GM12878 (cell line): ENCODE data around the gene EPHB2. TPM values are rescaled to one million over a fixed set of nuclear protein-coding genes. Genes with fewer than 3 reads are reported as not detected.

Source experiments
- ATAC-seq: fragments of 200-7000 bp; cut with Tn5 transposase; 3 replicates; pipeline ENCODE4 v1.9.1; 2020; ENCODE audit warnings: mild to moderate bottlenecking, moderate library complexity
- BruUV-seq: library from RNA; stranded (reverse); fragments of 400-500 nt; replicated peaks from 2 replicates; lab custom pipeline; 2021; lab: Mats Ljungman, UMichigan
- CTCF ChIA-PET: fragments of 300-600 bp; sonication (Branson Sonifier 250); formaldehyde crosslinking; extraction: SDS; loops from one replicate; lab custom pipeline; 2021; ENCODE audit warnings: inconsistent platforms; lab: Yijun Ruan, JAX
- POLR2A ChIA-PET: fragments of 350-600 bp; formaldehyde crosslinking; extraction: SDS; loops from one replicate; lab custom pipeline; 2021; ENCODE audit warnings: inconsistent platforms; lab: Charles Lee
- RAD21 ChIA-PET: fragments of 300-600 bp; sonication (Branson Sonifier 250); formaldehyde crosslinking; loops from one replicate; lab custom pipeline; 2023; ENCODE audit warnings: antibody characterized with exemption; ENCODE audit not compliant: unreplicated experiment; lab: Charles Lee
- SMC1A ChIA-PET: fragments of 300-600 bp; sonication (Branson Sonifier 250); formaldehyde crosslinking; loops from one replicate; lab custom pipeline; 2023; ENCODE audit not compliant: unreplicated experiment, uncharacterized antibody; lab: Charles Lee
- DNase-seq: peaks from one replicate; pipeline ENCODE4 v3.0.0-alpha.2; 2011; ENCODE audit warnings: low read depth, low spot score
- FAIRE-seq: peaks from 3 replicates; lab custom pipeline; 2011; peaks lifted over from hg19 to GRCh38; lab: Jason Lieb, UNC
- H2AFZ ChIP-seq: 2 replicates; pipeline ENCODE4 v1.6.0; 2011; ENCODE audit warnings: low read depth, low read length, control low read depth; ENCODE audit not compliant: control insufficient read depth
- H3K27ac ChIP-seq: 2 replicates; pipeline ENCODE4 v1.5.1; 2011; ENCODE audit warnings: control low read depth; ENCODE audit not compliant: control insufficient read depth, insufficient read depth
- H3K27me3 ChIP-seq, 2 experiments: replicated peaks in 1 of 2; 2 replicates each; pipeline versions ENCODE4 v1.6.0 to v1.6.1; 2011; ENCODE audit warnings: low read length in 1 of 2; ENCODE audit not compliant: control insufficient read depth in 2 of 2, insufficient read depth in 2 of 2
- H3K36me3 ChIP-seq, 2 experiments: 2 replicates each; pipeline ENCODE4 v1.5.1; 2011; ENCODE audit warnings: low read length in 1 of 2; ENCODE audit not compliant: control insufficient read depth in 2 of 2, insufficient read depth in 2 of 2
- H3K4me1 ChIP-seq: 2 replicates; pipeline ENCODE4 v1.6.1; 2011; ENCODE audit warnings: mild to moderate bottlenecking, low read length, moderate library complexity, mixed read lengths; ENCODE audit not compliant: control insufficient read depth, insufficient read depth
- H3K4me2 ChIP-seq: 2 replicates; pipeline ENCODE4 v1.6.0; 2011; ENCODE audit warnings: control low read depth; ENCODE audit not compliant: control insufficient read depth, insufficient read depth
- H3K4me3 ChIP-seq: fragments of 200-600 bp; sonication (generic); 2 replicates; pipeline ENCODE4 v1.5.1; 2016
- H3K79me2 ChIP-seq: 2 replicates; pipeline ENCODE4 v1.6.0; 2011; ENCODE audit warnings: low read length; ENCODE audit not compliant: control insufficient read depth, insufficient read depth
- H3K9ac ChIP-seq: 2 replicates; pipeline ENCODE4 v1.8.0; 2011; ENCODE audit warnings: low read length, control low read depth, mixed read lengths; ENCODE audit not compliant: control insufficient read depth, insufficient read depth
- H3K9me3 ChIP-seq: replicated peaks from 3 replicates; pipeline ENCODE4 v1.5.1; 2011; ENCODE audit warnings: mild to moderate bottlenecking, low read length; ENCODE audit not compliant: control insufficient read depth, insufficient read depth
- H4K20me1 ChIP-seq: 2 replicates; pipeline ENCODE4 v1.6.0; 2011; ENCODE audit not compliant: control insufficient read depth, insufficient read depth
- CBX5 ChIP-seq: sonication (generic); IDR thresholded peaks from 2 replicates; pipeline ENCODE4 v1.6.1; 2016; ENCODE audit warnings: low read depth, moderate library complexity, mild to moderate bottlenecking, inconsistent platforms
- CUX1 ChIP-seq: IDR thresholded peaks from 2 replicates; pipeline ENCODE4 v1.6.1; 2012; ENCODE audit warnings: improper control_type of control experiment, low read depth, low read length; ENCODE audit not compliant: insufficient replicate concordance
- IRF4 ChIP-seq: IDR thresholded peaks from 2 replicates; pipeline ENCODE4 v1.6.1; 2011; ENCODE audit warnings: low read depth, low read length
- MTA2 ChIP-seq: fragments of 450-650 bp; IDR thresholded peaks from 2 replicates; pipeline ENCODE4 v1.6.1; 2016; ENCODE audit warnings: low read depth, mild to moderate bottlenecking, moderate library complexity
- NR2F1 ChIP-seq: fragments of 450-650 bp; conservative IDR thresholded peaks from 2 replicates; pipeline ENCODE4 v1.6.1; 2017; ENCODE audit warnings: mild to moderate bottlenecking
- RUNX3 ChIP-seq: IDR thresholded peaks from 2 replicates; pipeline ENCODE4 v1.6.1; 2012; ENCODE audit warnings: low read length, inconsistent platforms
- SIN3A ChIP-seq: IDR thresholded peaks from 2 replicates; pipeline ENCODE4 v1.6.1; 2012; ENCODE audit warnings: low read depth, low read length, improper control_type of control experiment
- SP1 ChIP-seq: IDR thresholded peaks from one replicate; pipeline ENCODE4 v1.6.1; 2011; ENCODE audit warnings: low read depth, low read length
- ZNF207 ChIP-seq: fragments of 450-650 bp; IDR thresholded peaks from 2 replicates; pipeline ENCODE4 v1.6.1; 2014; ENCODE audit warnings: antibody characterized with exemption, mild to moderate bottlenecking, borderline replicate concordance
- ZNF592 ChIP-seq: fragments of 450-650 bp; IDR thresholded peaks from 2 replicates; pipeline ENCODE4 v1.6.1; 2017; ENCODE audit warnings: mild to moderate bottlenecking, moderate library complexity
- WGBS: methylation state at CpG from one replicate; pipeline ENCODE4 v1.1.6; 2016; ENCODE audit warnings: low lambda C conversion rate; ENCODE audit not compliant: insufficient replicate concordance, insufficient coverage; ENCODE audit errors: missing lambda C conversion rate; 5-methylcytosine and 5-hydroxymethylcytosine counted together
- in situ Hi-C: fragments of 300-500 bp; cut with MboI; formaldehyde crosslinking; loops from 9 replicates; pipeline ENCODE4 v1.14.3; 2018; ENCODE audit warnings: mixed read lengths
- intact Hi-C: fragments of 100-400 bp; cut with micrococcal nuclease; formaldehyde crosslinking; loops from one replicate; pipeline ENCODE4 v1.14.2; 2022; ENCODE audit not compliant: unreplicated experiment
- polyA plus RNA-seq, 11 experiments: library from polyadenylated mRNA; depleted of rRNA in 4 of 11; unstranded in 6 of 11; stranded (reverse) in 5 of 11; fragments of >200 nt; fragmentation: Nextera tagmentation in 4 of 11; fragmentation: Illumina TruSeq in 1 of 11; extraction: Ambion mirVana in 4 of 11; extraction: Trizol in 1 of 11; gene quantifications; 1 replicate in 1 of 11; 2 replicates in 10 of 11; pipeline versions ENCODE4 v1.2.1 to v1.2.3, GENCODE V29; 2011 to 2016; ENCODE audit warnings: inconsistent platforms in 2 of 11, missing spikeins in 2 of 11, low read depth in 1 of 11
- total RNA-seq, 4 experiments: library from RNA; depleted of rRNA in 3 of 4; stranded (reverse); fragments of >200 nt in 3 of 4; fragmentation: Illumina TruSeq in 1 of 4; extraction: Trizol in 1 of 4; gene quantifications; 2 replicates each; pipeline versions ENCODE4 v1.2.1 to v1.2.3, GENCODE V29; 2013 to 2021

EPHB2 gene
- total and polyA plus RNA-seq, 10 of the 15 experiments (the other 5 are each of a cell fraction or from before 2014, with no cell fraction given) = 0.13 to 3.3 (median 0.92) TPM

GRCh38 chr1:22702296-22703085 lies 8.1 kb upstream of the EPHB2 start (continued):
- no peak for TF ChIP-seq CUX1

GRCh38 chr1:22704440-22705067 lies 6.1 kb upstream of the EPHB2 start:
- no peak overlapping the region for H3K9ac ChIP-seq
- FAIRE-seq (peak; percentile 96), DNase-seq (no peak), ATAC-seq (peak; percentile 99)
- in situ Hi-C loops = loop anchor here (10.0 kb wide), 1 partner anchor 180 kb away; no protein-coding TSS in a partner anchor
- no peak overlapping the region for H2AFZ ChIP-seq
- no peaks in the 10 kb centered on the region for H3K79me2 ChIP-seq
- no peaks in the 10 kb centered on the region for H4K20me1 ChIP-seq
- no TSS peak for BruUV-seq
- H3K4me1 ChIP-seq = peaks cover 9% of the 10 kb centered on the region
- ChIA-PET CTCF (interaction anchor here (0.6 to 5.1 kb wide), 35 partner anchors 9 to 260 kb away, joined by 3 to 47 read pairs (median 4); no protein-coding TSS in a partner anchor), RAD21 (interaction anchor here (0.6 to 3.2 kb wide), 14 partner anchors 9 to 260 kb away, joined by 3 to 20 read pairs (median 5); no protein-coding TSS in a partner anchor), SMC1A (interaction anchor here (0.5 to 2.7 kb wide), 19 partner anchors 10 to 480 kb away, joined by 3 to 19 read pairs (median 4); no protein-coding TSS in a partner anchor), POLR2A (no interaction called here)
- H3K9me3 ChIP-seq = no peaks in the 10 kb centered on the region
- no peak overlapping the region for H3K4me2 ChIP-seq
- no peak overlapping the region for H3K4me3 ChIP-seq
- no peak overlapping the region for H3K27ac ChIP-seq
- H3K27me3 ChIP-seq = peaks cover 0 to under 1% of the 10 kb centered on the region in 2 experiments; a peak in 1 of 4 replicates
- intact Hi-C loops = loop anchor here (1.0 kb wide), 4 partner anchors 28 to 260 kb away; no protein-coding TSS in a partner anchor
- 6% methylated on average over 2 of the region's 2 CpGs for WGBS
- H3K36me3 ChIP-seq = no peaks in the 10 kb centered on the region
- TF ChIP-seq CBX5 = no peak
- no peak for TF ChIP-seq NR2F1
- no peak for TF ChIP-seq SP1
- TF ChIP-seq ZNF207 = no peak
- no peak for TF ChIP-seq ZNF592
- TF ChIP-seq MTA2 = no peak
- TF ChIP-seq RUNX3 = no peak
- TF ChIP-seq IRF4 = 0 out of 2 replicates have a peak, but pooled peaks have one; percentile 43
- TF ChIP-seq SIN3A = no peak
